GM10847 (cell line): ENCODE measurements around the gene KLKB1.

ENCODE experiments used
- POLR2A ChIP-seq: IDR thresholded peaks from 2 replicates; pipeline ENCODE4 v1.6.1; 2011; ENCODE audit not compliant: insufficient read length; ENCODE audit errors: extremely low read depth

The KLKB1 gene

GRCh38 chr4:186291256-186291890 is 64.1 kb downstream of the KLKB1 start:
- no peak for TF ChIP-seq POLR2A

- no peak for TF ChIP-seq POLR2A
Observed at GRCh38 chr4:186294160-186294559, 66.9 kb downstream of the KLKB1 start.

- TF ChIP-seq POLR2A, result no peak
Observed at GRCh38 chr4:186296481-186296880, 69.2 kb downstream of the KLKB1 start.

- no peak for TF ChIP-seq POLR2A
Observed at GRCh38 chr4:186297013-186297645, 69.8 kb downstream of the KLKB1 start.

- TF ChIP-seq POLR2A, result no peak
Observed at GRCh38 chr4:186298031-186298647, 70.8 kb downstream of the KLKB1 start.

- TF ChIP-seq POLR2A, result no peak
Observed at GRCh38 chr4:186299291-186299690, 72.0 kb downstream of the KLKB1 start.

- TF ChIP-seq POLR2A, result no peak
Observed at GRCh38 chr4:186300659-186301390, 73.5 kb downstream of the KLKB1 start.

- TF ChIP-seq POLR2A, result no peak
Observed at GRCh38 chr4:186304216-186304615, 76.9 kb downstream of the KLKB1 start.

- no peak for TF ChIP-seq POLR2A
Observed at GRCh38 chr4:186304866-186305505, 77.7 kb downstream of the KLKB1 start.

- no peak for TF ChIP-seq POLR2A
Observed at GRCh38 chr4:186307497-186307896, 80.2 kb downstream of the KLKB1 start.

- TF ChIP-seq POLR2A, result no peak
Observed at GRCh38 chr4:186307916-186308315, 80.6 kb downstream of the KLKB1 start.
